Lower leg skin (tissue), 4 donors: ENCODE measurements around the gene NANOS3. TPM values are rescaled to one million over a fixed set of nuclear protein-coding genes. Genes with fewer than 3 reads are reported as not detected.

Source experiments
- DNase-seq, 2 donors: peaks; one replicate each; pipeline ENCODE4 v3.0.0-alpha.2; 2019; ENCODE audit warnings: low spot score in 2 of 2
- H3K4me3 ChIP-seq: fragments of 200-600 bp; sonication (generic); 2 replicates; pipeline ENCODE4 v1.5.1; 2017; ENCODE audit warnings: mild to moderate bottlenecking, low read depth; ENCODE audit not compliant: poor library complexity, severe bottlenecking
- POLR2A ChIP-seq, 2 donors: fragments of 450-650 bp; IDR thresholded peaks; one replicate each; pipeline ENCODE4 v1.6.1; 2016 to 2017; ENCODE audit warnings: antibody characterized with exemption in 2 of 2, mild to moderate bottlenecking in 1 of 2, moderate library complexity in 1 of 2
- WGBS, 2 donors: methylation state at CpG; one replicate each; pipeline ENCODE4 v1.1.5; 2018; 5-methylcytosine and 5-hydroxymethylcytosine counted together
- intact Hi-C: fragments of 100-400 bp; cut with DNase I; formaldehyde crosslinking; loops from one replicate; pipeline ENCODE4 v1.15.0; 2023; ENCODE audit warnings: low total_unique reads
- microRNA counts, 2 donors: library from miRNA; unstranded; fragments of <30 nt; microRNA quantifications; one replicate each; lab custom pipeline; 2016
- microRNA-seq, 2 donors: library from miRNA; unstranded; fragments of <30 nt; microRNA quantifications; one replicate each; pipeline ENCODE4, GENCODE V29; 2016; ENCODE audit warnings: borderline replicate concordance in 2 of 2, borderline number of aligned reads in 1 of 2
- total RNA-seq, 4 donors: library from RNA; depleted of rRNA; stranded (reverse); fragments of >200 nt; gene quantifications; one replicate each; pipeline ENCODE4 v1.1.0, GENCODE V29; 2016
- TF ChIP-seq, protein P1 (sequence below), 3 donors: fragments of 450-650 bp; IDR thresholded peaks; one replicate each; pipeline ENCODE4 v1.5.1; 2016; ENCODE audit warnings: antibody characterized with exemption in 3 of 3, mild to moderate bottlenecking in 3 of 3, moderate library complexity in 2 of 3

The NANOS3 gene
- total RNA-seq, 4 donors from 2014 or later, result not detected

DNA sequence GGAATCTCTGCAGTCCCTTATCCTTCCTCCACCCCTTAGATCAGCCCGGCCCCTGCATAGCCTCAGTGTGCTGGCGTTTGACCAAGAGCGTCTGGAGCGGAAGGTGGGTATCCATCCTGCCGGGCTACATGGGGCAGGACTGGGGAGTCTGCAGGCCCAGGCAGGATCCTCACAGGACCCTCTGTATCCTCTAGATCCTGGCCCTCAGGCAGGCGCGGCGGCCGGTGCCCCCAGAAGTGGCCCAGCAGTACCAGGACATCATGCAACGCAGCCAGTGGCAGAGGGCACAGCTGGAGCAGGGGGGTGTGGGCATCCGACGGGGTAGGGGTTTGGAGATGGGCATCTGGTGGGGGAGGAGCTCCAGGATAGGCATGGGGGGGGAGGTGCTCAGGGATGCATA, 52.4 kb downstream of the NANOS3 start:
- intact Hi-C loops, result no loop called here
- no peak for DNase-seq
- no peak for TF ChIP-seq POLR2A (IDR thresholded peaks at IDR 0.05)
- TF ChIP-seq, protein P1, sequence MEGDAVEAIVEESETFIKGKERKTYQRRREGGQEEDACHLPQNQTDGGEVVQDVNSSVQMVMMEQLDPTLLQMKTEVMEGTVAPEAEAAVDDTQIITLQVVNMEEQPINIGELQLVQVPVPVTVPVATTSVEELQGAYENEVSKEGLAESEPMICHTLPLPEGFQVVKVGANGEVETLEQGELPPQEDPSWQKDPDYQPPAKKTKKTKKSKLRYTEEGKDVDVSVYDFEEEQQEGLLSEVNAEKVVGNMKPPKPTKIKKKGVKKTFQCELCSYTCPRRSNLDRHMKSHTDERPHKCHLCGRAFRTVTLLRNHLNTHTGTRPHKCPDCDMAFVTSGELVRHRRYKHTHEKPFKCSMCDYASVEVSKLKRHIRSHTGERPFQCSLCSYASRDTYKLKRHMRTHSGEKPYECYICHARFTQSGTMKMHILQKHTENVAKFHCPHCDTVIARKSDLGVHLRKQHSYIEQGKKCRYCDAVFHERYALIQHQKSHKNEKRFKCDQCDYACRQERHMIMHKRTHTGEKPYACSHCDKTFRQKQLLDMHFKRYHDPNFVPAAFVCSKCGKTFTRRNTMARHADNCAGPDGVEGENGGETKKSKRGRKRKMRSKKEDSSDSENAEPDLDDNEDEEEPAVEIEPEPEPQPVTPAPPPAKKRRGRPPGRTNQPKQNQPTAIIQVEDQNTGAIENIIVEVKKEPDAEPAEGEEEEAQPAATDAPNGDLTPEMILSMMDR (IDR thresholded peaks at IDR 0.05), result no peak
- H3K4me3 ChIP-seq, result no peak overlapping the region
- 80% methylated on average over 5 to 10 of the region's 12 CpGs for WGBS, 2 donors

DNA sequence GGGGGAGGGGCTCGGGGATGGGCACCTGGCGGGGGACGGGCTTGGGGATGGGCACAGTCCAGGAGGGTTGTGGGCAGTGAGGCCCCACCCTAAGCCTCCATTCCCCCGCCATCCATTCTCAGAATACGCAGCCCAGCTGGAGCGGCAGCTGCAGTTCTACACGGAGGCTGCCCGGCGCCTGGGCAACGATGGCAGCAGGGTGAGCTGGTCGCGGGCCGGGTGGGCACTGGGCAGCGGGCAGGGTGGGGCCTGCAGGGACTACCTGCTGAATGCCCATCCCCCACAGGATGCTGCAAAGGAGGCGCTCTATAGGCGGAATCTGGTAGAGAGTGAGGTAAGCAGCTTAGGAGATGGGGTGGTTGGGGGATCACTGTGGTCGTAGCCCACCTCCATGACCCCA, 53.0 kb downstream of the NANOS3 start:
- DNase-seq, result no peak
- WGBS, 2 donors, result 85 to 92% methylated on average over 7 to 14 of the region's 17 CpGs
- no peak overlapping the region for H3K4me3 ChIP-seq
- no peak for TF ChIP-seq POLR2A (IDR thresholded peaks at IDR 0.05)
- TF ChIP-seq, protein P1 (IDR thresholded peaks at IDR 0.05), result no peak
- intact Hi-C loops, result no loop called here

MicroRNAs encoded within 50 kb of the gene (microRNA counts, 767-probe panel; counts per million panel counts)
- microRNA hsa-miR-181c-5p (lab: Ali Mortazavi, UCI), result 0 to 358 counts per million in 2 donors
- 18,140 to 21,234 counts per million in 2 donors for microRNA hsa-miR-23a-3p (lab: Ali Mortazavi, UCI)
- 7,515 to 10,885 counts per million in 2 donors for microRNA hsa-miR-24-3p (lab: Ali Mortazavi, UCI)
- 0 to 358 counts per million in 2 donors for microRNA hsa-miR-27a-3p (lab: Ali Mortazavi, UCI)

Small RNA genes within 50 kb of the gene (microRNA-seq; reads per million reads assigned to microRNA genes)
- gene MIR181C (121 to 126 reads per million in 2 donors), gene MIR181D (83.2 to 109 reads per million in 2 donors)

Other genes with a start within 250 kb of the NANOS3 start
- 100 to 1,000 TPM in 2 of 4 donors, 10 to 100 TPM in 2; 72.8 to 133 (median 92.1) TPM for gene MRI1, start 112.6 kb upstream of the NANOS3 start, total RNA-seq
- 100 to 1,000 TPM; 113 to 200 (median 145) TPM for gene C19orf53, start 102.7 kb upstream of the NANOS3 start, total RNA-seq
- 10 to 100 TPM; 22.3 to 29.9 (median 23.3) TPM for gene ZSWIM4, start 81.7 kb upstream of the NANOS3 start, total RNA-seq
- gene BRME1, start 29.0 kb downstream of the NANOS3 start, total RNA-seq, result 10 to 100 TPM in 1 of 4 donors, 1 to 10 TPM in 3; 2.3 to 11.8 (median 5.7) TPM
- gene CC2D1A, start 29.1 kb downstream of the NANOS3 start, total RNA-seq, result 100 to 1,000 TPM in 1 of 4 donors, 10 to 100 TPM in 3; 48.9 to 104 (median 54.8) TPM
- gene PODNL1, start 61.3 kb downstream of the NANOS3 start, total RNA-seq, result 1 to 10 TPM; 5.2 to 8.2 (median 6.4) TPM
- 10 to 100 TPM; 31.8 to 51.7 (median 43.0) TPM for gene DCAF15, start 75.4 kb downstream of the NANOS3 start, total RNA-seq
- gene RFX1, start 129.2 kb downstream of the NANOS3 start, total RNA-seq, result 1 to 10 TPM; 4.5 to 9.2 (median 6.1) TPM
- gene RLN3, start 151.0 kb downstream of the NANOS3 start, total RNA-seq, result not detected
- 1 to 10 TPM in 3 of 4 donors, under 1 TPM in 1; 0.27 to 2.7 (median 2.0) TPM for gene IL27RA, start 154.6 kb downstream of the NANOS3 start, total RNA-seq
- gene PALM3, start 184.9 kb downstream of the NANOS3 start, total RNA-seq, result under 1 TPM in 1 of 4 donors, not detected in 3; 0.10 TPM
- gene MISP3, start 195.7 kb downstream of the NANOS3 start, total RNA-seq, result 10 to 100 TPM in 3 of 4 donors, 1 to 10 TPM in 1; 9.1 to 26.2 (median 17.2) TPM
- not detected for gene C19orf67, start 208.6 kb downstream of the NANOS3 start, total RNA-seq
- gene SAMD1, start 213.6 kb downstream of the NANOS3 start, total RNA-seq, result 10 to 100 TPM; 23.2 to 61.1 (median 33.2) TPM
- gene PRKACA, start 240.6 kb downstream of the NANOS3 start, total RNA-seq, result 10 to 100 TPM; 45.9 to 53.7 (median 49.2) TPM